ENCODE data around the gene KCNH5.

DNA sequence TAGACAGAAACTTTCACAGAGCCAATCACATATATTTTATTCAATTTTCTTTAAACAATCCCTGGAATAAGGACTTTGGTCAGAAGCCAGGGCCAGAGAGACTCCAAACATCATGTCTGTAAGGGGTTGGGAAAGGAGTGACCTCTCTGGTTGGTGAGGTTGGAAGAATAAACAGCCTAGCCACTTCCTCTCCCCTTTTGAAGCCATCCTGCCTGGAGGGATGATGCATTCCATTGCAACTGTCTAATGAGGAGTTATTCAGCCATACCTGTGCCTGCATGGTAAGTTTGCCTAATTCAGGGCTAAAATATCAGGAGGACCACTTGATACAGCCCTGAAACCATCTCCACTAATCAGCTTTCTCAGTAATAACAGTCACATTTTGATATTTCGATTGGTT, 299.8 kb downstream of the KCNH5 start:
- no peak for TF ChIP-seq TARDBP (IDR thresholded peaks at IDR 0.05)
- no peak for TF ChIP-seq SP1 (IDR thresholded peaks at IDR 0.05)
- no peak for TF ChIP-seq CTBP1 (IDR thresholded peaks at IDR 0.05; ENCODE audit: borderline replicate concordance)
- no peak for TF ChIP-seq BHLHE40 (IDR thresholded peaks at IDR 0.05; ENCODE audit: borderline replicate concordance)
- TF ChIP-seq ZNF384 (IDR thresholded peaks at IDR 0.05) = no peak
- TF ChIP-seq HDGF (IDR thresholded peaks at IDR 0.05; ENCODE audit: borderline replicate concordance) = no peak
- TF ChIP-seq FOXK2 (IDR thresholded peaks at IDR 0.05) = no peak
- no peak for TF ChIP-seq NFRKB (IDR thresholded peaks at IDR 0.05)
- TF ChIP-seq FOXA1 (IDR thresholded peaks at IDR 0.05) = no peak
- TF ChIP-seq L3MBTL2 (conservative IDR thresholded peaks at IDR 0.05) = no peak
- no peak for TF ChIP-seq SUZ12 (IDR thresholded peaks at IDR 0.05)
- TF ChIP-seq FOXM1 (IDR thresholded peaks at IDR 0.05; ENCODE audit: borderline replicate concordance) = no peak

Measured in HEK293T (cell line).